Liver (tissue), 9 donors: Measurements from ENCODE around the gene TAS2R38. TPM values are rescaled to one million over a fixed set of nuclear protein-coding genes. Genes with fewer than 3 reads are reported as not detected.

Source experiments
- DNase-seq: peaks from one replicate; pipeline ENCODE4 v3.0.0-alpha.2; 2017; ENCODE audit warnings: low spot score
- H3K27ac ChIP-seq, 2 donors: one replicate each; pipeline ENCODE4 v1.7.0; 2013; ENCODE audit warnings: inconsistent platforms in 2 of 2, low read length in 2 of 2, control low read depth in 1 of 2, low read depth in 1 of 2, mild to moderate bottlenecking in 1 of 2
- H3K27me3 ChIP-seq, 4 donors: one replicate each; pipeline versions ENCODE4 v1.6.1 to v1.7.0; 2013; ENCODE audit warnings: low read length in 3 of 4, inconsistent platforms in 1 of 4, mild to moderate bottlenecking in 1 of 4, moderate library complexity in 1 of 4; ENCODE audit not compliant: control insufficient read depth in 4 of 4, insufficient read depth in 4 of 4
- H3K36me3 ChIP-seq, 4 donors: one replicate each; pipeline versions ENCODE4 v1.6.1 to v1.7.0; 2013; ENCODE audit warnings: low read length in 3 of 4, mild to moderate bottlenecking in 3 of 4, low read depth in 1 of 4, moderate library complexity in 1 of 4; ENCODE audit not compliant: control insufficient read depth in 4 of 4, insufficient read depth in 3 of 4
- H3K4me1 ChIP-seq, 4 donors: one replicate each; pipeline versions ENCODE4 v1.6.1 to v1.7.0; 2013; ENCODE audit warnings: low read length in 3 of 4, mild to moderate bottlenecking in 3 of 4, moderate library complexity in 1 of 4; ENCODE audit not compliant: control insufficient read depth in 4 of 4, insufficient read depth in 4 of 4
- H3K4me3 ChIP-seq, 3 donors: one replicate each; pipeline versions ENCODE4 v1.6.1 to v1.7.0; 2013; ENCODE audit warnings: low read length in 3 of 3, control low read depth in 1 of 3, low read depth in 1 of 3, mild to moderate bottlenecking in 1 of 3
- H3K9ac ChIP-seq, 2 donors: one replicate each; pipeline ENCODE4 v1.7.0; 2013; ENCODE audit warnings: low read length in 2 of 2, mild to moderate bottlenecking in 2 of 2, moderate library complexity in 2 of 2, control low read depth in 1 of 2, low read depth in 1 of 2
- H3K9me3 ChIP-seq, 4 donors: one replicate each; pipeline versions ENCODE4 v1.6.1 to v1.7.0; 2013; ENCODE audit warnings: low read length in 3 of 4; ENCODE audit not compliant: control insufficient read depth in 4 of 4
- ATF3 ChIP-seq: IDR thresholded peaks from 2 replicates; pipeline ENCODE4 v1.6.1; 2016; ENCODE audit warnings: antibody characterized with exemption
- EGR1 ChIP-seq, 2 donors: IDR thresholded peaks; 2 replicates each; pipeline ENCODE4 v1.6.1; 2016 to 2018; ENCODE audit warnings: antibody characterized with exemption in 2 of 2, low read depth in 2 of 2
- FOXA1 ChIP-seq: IDR thresholded peaks from 2 replicates; pipeline ENCODE4 v1.6.1; 2016; ENCODE audit warnings: antibody characterized with exemption
- FOXA2 ChIP-seq: IDR thresholded peaks from 2 replicates; pipeline ENCODE4 v1.6.1; 2016; ENCODE audit warnings: antibody characterized with exemption
- GABPA ChIP-seq, 2 donors: IDR thresholded peaks in 1 of 2; conservative IDR thresholded peaks in 1 of 2; 2 replicates each; pipeline ENCODE4 v1.6.1; 2016; ENCODE audit warnings: antibody characterized with exemption in 2 of 2, mild to moderate bottlenecking in 1 of 2, moderate library complexity in 1 of 2
- HNF4A ChIP-seq, 2 donors: conservative IDR thresholded peaks; 2 replicates each; pipeline ENCODE4 v1.6.1; 2016; ENCODE audit warnings: antibody characterized with exemption in 2 of 2, mild to moderate bottlenecking in 2 of 2
- HNF4G ChIP-seq: IDR thresholded peaks from 2 replicates; pipeline ENCODE4 v1.6.1; 2016; ENCODE audit warnings: antibody characterized with exemption
- JUND ChIP-seq, 2 donors: IDR thresholded peaks; 2 replicates each; pipeline ENCODE4 v1.6.1; 2016; ENCODE audit warnings: antibody characterized with exemption in 2 of 2
- NR2F2 ChIP-seq: IDR thresholded peaks from 2 replicates; pipeline ENCODE4 v1.6.1; 2016; ENCODE audit warnings: antibody characterized with exemption
- RAD21 ChIP-seq, 2 donors: IDR thresholded peaks; 2 replicates each; pipeline ENCODE4 v1.6.1; 2016; ENCODE audit warnings: antibody characterized with exemption in 2 of 2, mild to moderate bottlenecking in 2 of 2
- RXRA ChIP-seq, 2 donors: IDR thresholded peaks; 2 replicates each; pipeline ENCODE4 v1.6.1; 2017 to 2018; ENCODE audit warnings: antibody characterized with exemption in 2 of 2, mild to moderate bottlenecking in 1 of 2
- SP1 ChIP-seq: IDR thresholded peaks from 2 replicates; pipeline ENCODE4 v1.6.1; 2018; ENCODE audit warnings: antibody characterized with exemption, mild to moderate bottlenecking
- TAF1 ChIP-seq: conservative IDR thresholded peaks from 2 replicates; pipeline ENCODE4 v1.6.1; 2016; ENCODE audit warnings: antibody characterized with exemption, mild to moderate bottlenecking
- YY1 ChIP-seq: IDR thresholded peaks from 2 replicates; pipeline ENCODE4 v1.6.1; 2016; ENCODE audit warnings: antibody characterized with exemption, mild to moderate bottlenecking
- WGBS: extraction: QIAGEN DNeasy Blood & Tissue Kit; methylation state at CpG from one replicate; pipeline ENCODE4 v1.1.7; 2013; 5-methylcytosine and 5-hydroxymethylcytosine counted together
- polyA plus RNA-seq, 2 donors: library from polyadenylated mRNA; stranded (reverse) in 1 of 2; unstranded in 1 of 2; fragments of 200-250 nt in 1 of 2; fragments of >200 nt in 1 of 2; fragmentation: Nextera tagmentation in 1 of 2; extraction: Ambion mirVana in 1 of 2; gene quantifications; one replicate each; pipeline versions ENCODE4 v1.2.1 to v1.2.3, GENCODE V29; 2013 to 2015
- total RNA-seq, 2 donors: library from RNA; depleted of rRNA; stranded (reverse); fragments of >200 nt; gene quantifications; one replicate each; pipeline ENCODE4 v1.2.3, GENCODE V29; 2014
- TF ChIP-seq, protein P1 (sequence below): IDR thresholded peaks from 2 replicates; pipeline ENCODE4 v1.6.1; 2016; ENCODE audit warnings: antibody characterized with exemption, mild to moderate bottlenecking
- TF ChIP-seq, protein P2 (sequence below): IDR thresholded peaks from 2 replicates; pipeline ENCODE4 v1.6.1; 2016; ENCODE audit warnings: antibody characterized with exemption
- TF ChIP-seq, protein P3 (sequence below): IDR thresholded peaks from 2 replicates; pipeline ENCODE4 v1.6.1; 2016; ENCODE audit warnings: antibody characterized with exemption
- TF ChIP-seq, protein P4 (sequence below): fragments of 150-350 bp; IDR thresholded peaks from 2 replicates; pipeline ENCODE4 v1.5.1; 2017; ENCODE audit warnings: improper control_type of control experiment, low read depth, low read length; ENCODE audit not compliant: missing input control
- donor health status: healthy.
- donor health status: healthy.
- donor health status: healthy.
- donor health status: healthy.
- donor health status: healthy.

TAS2R38 gene
- total and polyA plus RNA-seq, 4 donors: not detected

- Histone ChIP-seq H3K4me1 (no peaks in the 10 kb centered on the region), H3K36me3 (no peaks in the 10 kb centered on the region), H3K4me3 (no peak overlapping the region), H3K9me3 (no peaks in the 10 kb centered on the region), H3K9ac (no peak overlapping the region), H3K27ac (no peak overlapping the region), H3K27me3 (no peaks in the 10 kb centered on the region)
- no peak for TF ChIP-seq SP1
- TF ChIP-seq EGR1 (IDR thresholded peaks at IDR 0.05; ENCODE audit: low read depth in 2 of 2): no peak
- TF ChIP-seq RXRA (IDR thresholded peaks at IDR 0.05): no peak
- TF ChIP-seq, protein P1, sequence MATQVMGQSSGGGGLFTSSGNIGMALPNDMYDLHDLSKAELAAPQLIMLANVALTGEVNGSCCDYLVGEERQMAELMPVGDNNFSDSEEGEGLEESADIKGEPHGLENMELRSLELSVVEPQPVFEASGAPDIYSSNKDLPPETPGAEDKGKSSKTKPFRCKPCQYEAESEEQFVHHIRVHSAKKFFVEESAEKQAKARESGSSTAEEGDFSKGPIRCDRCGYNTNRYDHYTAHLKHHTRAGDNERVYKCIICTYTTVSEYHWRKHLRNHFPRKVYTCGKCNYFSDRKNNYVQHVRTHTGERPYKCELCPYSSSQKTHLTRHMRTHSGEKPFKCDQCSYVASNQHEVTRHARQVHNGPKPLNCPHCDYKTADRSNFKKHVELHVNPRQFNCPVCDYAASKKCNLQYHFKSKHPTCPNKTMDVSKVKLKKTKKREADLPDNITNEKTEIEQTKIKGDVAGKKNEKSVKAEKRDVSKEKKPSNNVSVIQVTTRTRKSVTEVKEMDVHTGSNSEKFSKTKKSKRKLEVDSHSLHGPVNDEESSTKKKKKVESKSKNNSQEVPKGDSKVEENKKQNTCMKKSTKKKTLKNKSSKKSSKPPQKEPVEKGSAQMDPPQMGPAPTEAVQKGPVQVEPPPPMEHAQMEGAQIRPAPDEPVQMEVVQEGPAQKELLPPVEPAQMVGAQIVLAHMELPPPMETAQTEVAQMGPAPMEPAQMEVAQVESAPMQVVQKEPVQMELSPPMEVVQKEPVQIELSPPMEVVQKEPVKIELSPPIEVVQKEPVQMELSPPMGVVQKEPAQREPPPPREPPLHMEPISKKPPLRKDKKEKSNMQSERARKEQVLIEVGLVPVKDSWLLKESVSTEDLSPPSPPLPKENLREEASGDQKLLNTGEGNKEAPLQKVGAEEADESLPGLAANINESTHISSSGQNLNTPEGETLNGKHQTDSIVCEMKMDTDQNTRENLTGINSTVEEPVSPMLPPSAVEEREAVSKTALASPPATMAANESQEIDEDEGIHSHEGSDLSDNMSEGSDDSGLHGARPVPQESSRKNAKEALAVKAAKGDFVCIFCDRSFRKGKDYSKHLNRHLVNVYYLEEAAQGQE: no peak
- no peak for TF ChIP-seq NR2F2
- no peak for TF ChIP-seq HNF4G
- TF ChIP-seq ATF3: no peak
- no peak for TF ChIP-seq YY1
- no peak for TF ChIP-seq HNF4A (conservative IDR thresholded peaks at IDR 0.05)
- TF ChIP-seq FOXA1: no peak
- TF ChIP-seq RAD21 (IDR thresholded peaks at IDR 0.05): no peak
- 61% methylated on average over 3 of the region's 3 CpGs for WGBS
- no peak for DNase-seq
These were observed 17.5 kb downstream of the TAS2R38 start for GRCh38 chr7:141956084-141956483.

DNA sequence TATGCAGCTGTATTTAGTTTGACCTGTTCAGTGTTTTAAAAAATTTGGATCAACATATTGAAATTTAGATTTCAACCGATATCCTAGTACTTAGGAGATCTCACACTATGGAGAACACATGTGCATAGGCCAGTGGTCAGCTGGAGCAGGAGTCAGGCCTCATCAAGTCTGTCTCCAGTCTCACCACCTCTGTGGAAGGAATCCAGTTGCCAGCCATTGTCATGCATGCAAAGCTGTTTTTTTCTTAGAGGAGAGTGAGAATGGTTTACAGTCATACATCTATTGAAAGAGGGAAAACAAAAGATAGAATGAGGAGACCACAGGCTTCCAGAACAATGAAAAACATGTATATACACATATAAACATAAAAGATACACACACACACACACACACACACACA, 19.2 kb downstream of the TAS2R38 start:
- Histone ChIP-seq H3K27ac (no peak overlapping the region), H3K36me3 (no peaks in the 10 kb centered on the region), H3K4me1 (no peaks in the 10 kb centered on the region), H3K9ac (no peak overlapping the region), H3K27me3 (no peaks in the 10 kb centered on the region), H3K4me3 (no peak overlapping the region), H3K9me3 (no peaks in the 10 kb centered on the region)
- no peak for TF ChIP-seq RXRA (IDR thresholded peaks at IDR 0.05)
- no peak for TF ChIP-seq YY1
- TF ChIP-seq FOXA1: no peak
- no peak for TF ChIP-seq FOXA2
- no peak for TF ChIP-seq HNF4G
- no peak for TF ChIP-seq RAD21 (IDR thresholded peaks at IDR 0.05)
- no peak for TF ChIP-seq GABPA (IDR thresholded peaks at IDR 0.05 in 1 of 2, conservative IDR thresholded peaks at IDR 0.05 in 1 of 2)
- TF ChIP-seq JUND (IDR thresholded peaks at IDR 0.05): no peak
- TF ChIP-seq TAF1: no peak
- TF ChIP-seq HNF4A (conservative IDR thresholded peaks at IDR 0.05): no peak
- TF ChIP-seq NR2F2: no peak
- TF ChIP-seq, protein P2, sequence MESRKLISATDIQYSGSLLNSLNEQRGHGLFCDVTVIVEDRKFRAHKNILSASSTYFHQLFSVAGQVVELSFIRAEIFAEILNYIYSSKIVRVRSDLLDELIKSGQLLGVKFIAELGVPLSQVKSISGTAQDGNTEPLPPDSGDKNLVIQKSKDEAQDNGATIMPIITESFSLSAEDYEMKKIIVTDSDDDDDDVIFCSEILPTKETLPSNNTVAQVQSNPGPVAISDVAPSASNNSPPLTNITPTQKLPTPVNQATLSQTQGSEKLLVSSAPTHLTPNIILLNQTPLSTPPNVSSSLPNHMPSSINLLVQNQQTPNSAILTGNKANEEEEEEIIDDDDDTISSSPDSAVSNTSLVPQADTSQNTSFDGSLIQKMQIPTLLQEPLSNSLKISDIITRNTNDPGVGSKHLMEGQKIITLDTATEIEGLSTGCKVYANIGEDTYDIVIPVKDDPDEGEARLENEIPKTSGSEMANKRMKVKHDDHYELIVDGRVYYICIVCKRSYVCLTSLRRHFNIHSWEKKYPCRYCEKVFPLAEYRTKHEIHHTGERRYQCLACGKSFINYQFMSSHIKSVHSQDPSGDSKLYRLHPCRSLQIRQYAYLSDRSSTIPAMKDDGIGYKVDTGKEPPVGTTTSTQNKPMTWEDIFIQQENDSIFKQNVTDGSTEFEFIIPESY: no peak
- TF ChIP-seq, protein P1: no peak
- TF ChIP-seq, protein P3, sequence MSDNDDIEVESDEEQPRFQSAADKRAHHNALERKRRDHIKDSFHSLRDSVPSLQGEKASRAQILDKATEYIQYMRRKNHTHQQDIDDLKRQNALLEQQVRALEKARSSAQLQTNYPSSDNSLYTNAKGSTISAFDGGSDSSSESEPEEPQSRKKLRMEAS: no peak
- no peak for TF ChIP-seq ATF3
- TF ChIP-seq EGR1 (IDR thresholded peaks at IDR 0.05; ENCODE audit: low read depth in 2 of 2): no peak
- TF ChIP-seq SP1: no peak
- TF ChIP-seq, protein P4, sequence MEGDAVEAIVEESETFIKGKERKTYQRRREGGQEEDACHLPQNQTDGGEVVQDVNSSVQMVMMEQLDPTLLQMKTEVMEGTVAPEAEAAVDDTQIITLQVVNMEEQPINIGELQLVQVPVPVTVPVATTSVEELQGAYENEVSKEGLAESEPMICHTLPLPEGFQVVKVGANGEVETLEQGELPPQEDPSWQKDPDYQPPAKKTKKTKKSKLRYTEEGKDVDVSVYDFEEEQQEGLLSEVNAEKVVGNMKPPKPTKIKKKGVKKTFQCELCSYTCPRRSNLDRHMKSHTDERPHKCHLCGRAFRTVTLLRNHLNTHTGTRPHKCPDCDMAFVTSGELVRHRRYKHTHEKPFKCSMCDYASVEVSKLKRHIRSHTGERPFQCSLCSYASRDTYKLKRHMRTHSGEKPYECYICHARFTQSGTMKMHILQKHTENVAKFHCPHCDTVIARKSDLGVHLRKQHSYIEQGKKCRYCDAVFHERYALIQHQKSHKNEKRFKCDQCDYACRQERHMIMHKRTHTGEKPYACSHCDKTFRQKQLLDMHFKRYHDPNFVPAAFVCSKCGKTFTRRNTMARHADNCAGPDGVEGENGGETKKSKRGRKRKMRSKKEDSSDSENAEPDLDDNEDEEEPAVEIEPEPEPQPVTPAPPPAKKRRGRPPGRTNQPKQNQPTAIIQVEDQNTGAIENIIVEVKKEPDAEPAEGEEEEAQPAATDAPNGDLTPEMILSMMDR: no peak
- DNase-seq: no peak
- 72% methylated on average over 1 of the region's 1 CpG for WGBS
